BLaER1 (cell line): ENCODE results near the gene IPO11.
"Not testable (repeated sequence)": the region's sequence is repeated elsewhere in the genome, so short reads cannot be mapped to it uniquely, and the experiment has no call there.

Experiments used
- H3K27ac ChIP-seq: shearing (Covaris generic); formaldehyde crosslinking; 2 replicates; pipeline ENCODE4 v1.8.1; 2022
- H3K27me3 ChIP-seq: shearing (Covaris generic); formaldehyde crosslinking; 2 replicates; pipeline ENCODE4 v1.8.1; 2022
- H3K36me3 ChIP-seq: shearing (Covaris generic); formaldehyde crosslinking; 2 replicates; pipeline ENCODE4 v1.8.1; 2022
- H3K4me1 ChIP-seq: shearing (Covaris generic); formaldehyde crosslinking; 2 replicates; pipeline ENCODE4 v1.8.1; 2022
- H3K4me2 ChIP-seq: shearing (Covaris generic); formaldehyde crosslinking; 2 replicates; pipeline ENCODE4 v1.8.1; 2022
- H3K4me3 ChIP-seq: shearing (Covaris generic); formaldehyde crosslinking; 2 replicates; pipeline ENCODE4 v1.8.1; 2022
- H3K9ac ChIP-seq: shearing (Covaris generic); formaldehyde crosslinking; 2 replicates; pipeline ENCODE4 v1.8.1; 2022
- H3K9me3 ChIP-seq: shearing (Covaris generic); formaldehyde crosslinking; 2 replicates; pipeline ENCODE4 v1.8.1; 2022
- H4K20me1 ChIP-seq: shearing (Covaris generic); formaldehyde crosslinking; 2 replicates; pipeline ENCODE4 v1.8.1; 2022
- Cebpa-rat ChIP-seq: shearing (Covaris generic); IDR thresholded peaks from 2 replicates; pipeline ENCODE4 v1.8.1; 2022

Gene IPO11

DNA sequence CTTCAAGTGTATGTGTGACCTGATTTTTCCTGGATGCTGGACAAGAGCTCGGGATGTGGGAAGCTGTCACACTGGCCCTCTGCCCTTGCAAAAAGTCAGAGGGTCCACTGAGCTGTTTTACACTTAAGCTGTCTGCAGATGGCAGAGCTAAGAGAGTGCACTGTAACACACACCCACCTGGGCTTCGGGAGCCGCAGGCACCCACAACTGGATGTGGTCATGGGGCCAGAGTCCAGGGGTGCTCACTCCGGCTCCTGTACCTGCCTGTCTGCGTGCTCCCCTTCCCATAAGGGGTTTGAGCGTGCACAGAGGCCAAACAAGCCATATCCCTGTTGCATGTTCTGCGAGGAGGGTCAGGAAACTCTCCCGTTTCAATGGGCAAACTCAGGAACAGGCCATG lies 248.6 kb downstream of the IPO11 start:
- Histone ChIP-seq H3K4me1 (no peaks in the 10 kb centered on the region), H3K9me3 (peaks cover under 1% of the 10 kb centered on the region), H3K27me3 (no peaks in the 10 kb centered on the region), H3K9ac (no peak overlapping the region), H3K36me3 (no peaks in the 10 kb centered on the region), H3K27ac (no peak overlapping the region), H4K20me1 (no peaks in the 10 kb centered on the region), H3K4me3 (no peak overlapping the region), H3K4me2 (no peak overlapping the region)
- no peak for TF ChIP-seq Cebpa-rat

DNA sequence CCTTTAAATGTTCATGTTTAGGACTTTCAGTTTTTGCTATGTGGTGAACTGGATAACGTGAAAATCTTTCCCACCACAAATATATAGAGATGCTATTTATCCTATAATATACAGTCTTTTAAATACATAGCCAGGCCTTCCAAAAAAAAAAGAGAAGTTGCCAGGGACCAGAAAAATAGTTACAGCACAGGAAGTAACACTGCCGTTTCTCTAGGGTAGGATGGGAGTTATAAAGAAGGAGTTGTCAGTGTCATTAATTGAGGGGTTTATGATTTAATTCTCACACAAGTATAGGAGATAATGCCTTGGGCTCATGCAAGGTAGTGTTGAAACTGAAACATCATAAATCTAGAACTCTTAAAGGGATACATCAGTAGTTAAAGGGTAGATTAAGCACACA lies 250.0 kb downstream of the IPO11 start:
- Histone ChIP-seq H3K4me1 (no peaks in the 10 kb centered on the region), H3K27me3 (no peaks in the 10 kb centered on the region), H3K36me3 (no peaks in the 10 kb centered on the region), H3K4me2 (no peak overlapping the region), H3K9me3 (no peaks in the 10 kb centered on the region), H3K27ac (no peak overlapping the region), H3K4me3 (no peak overlapping the region), H4K20me1 (no peaks in the 10 kb centered on the region), H3K9ac (no peak overlapping the region)
- TF ChIP-seq Cebpa-rat: no peak

DNA sequence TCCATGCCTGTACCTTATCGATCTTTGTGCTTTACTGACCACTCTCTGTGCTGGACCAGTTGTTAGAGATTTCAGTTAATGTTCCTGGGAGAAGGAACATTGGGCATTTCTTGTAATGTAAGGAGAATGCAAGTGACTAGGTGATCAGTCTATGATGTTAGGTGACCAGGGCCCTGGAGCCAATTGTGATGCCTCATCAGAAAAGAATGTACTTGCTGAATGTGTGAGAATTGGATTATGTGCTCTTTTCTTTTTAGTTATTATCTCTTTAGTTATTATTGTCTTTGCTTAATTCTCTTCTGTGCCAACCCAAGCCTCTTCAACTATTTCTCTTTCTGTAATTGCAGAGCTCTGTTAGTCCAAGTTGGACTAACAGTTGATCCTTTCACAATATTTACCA lies 258.9 kb downstream of the IPO11 start:
- Histone ChIP-seq H3K27me3 (no peaks in the 10 kb centered on the region), H3K27ac (no peak overlapping the region), H3K4me1 (no peaks in the 10 kb centered on the region), H3K4me3 (no peak overlapping the region), H4K20me1 (no peaks in the 10 kb centered on the region), H3K9me3 (peaks cover 7% of the 10 kb centered on the region), H3K9ac (no peak overlapping the region), H3K4me2 (no peak overlapping the region), H3K36me3 (no peaks in the 10 kb centered on the region)
- TF ChIP-seq Cebpa-rat: no peak

DNA sequence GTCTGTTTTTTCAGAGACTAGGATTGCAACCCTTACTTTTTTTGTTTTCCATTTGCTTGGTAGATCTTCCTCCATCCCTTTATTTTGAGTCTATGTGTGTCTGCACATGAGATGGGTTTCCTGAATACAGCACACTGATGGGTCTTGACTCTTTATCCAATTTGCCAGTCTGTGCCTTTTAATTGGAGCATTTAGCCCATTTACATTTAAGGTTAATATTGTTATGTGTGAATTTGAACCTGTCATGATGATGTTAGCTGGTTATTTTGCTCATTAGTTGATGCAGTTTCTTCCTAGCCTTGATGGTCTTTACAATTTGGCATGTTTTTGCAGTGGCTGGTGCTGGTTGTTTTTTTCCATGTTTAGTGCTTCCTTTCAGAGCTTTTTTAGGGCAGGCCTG lies 264.0 kb downstream of the IPO11 start:
- H4K20me1 ChIP-seq, H3K36me3 ChIP-seq, H3K9ac ChIP-seq, H3K4me2 ChIP-seq, H3K27ac ChIP-seq, H3K27me3 ChIP-seq, H3K4me1 ChIP-seq, H3K4me3 ChIP-seq: not testable (repeated sequence)
- peaks cover 37% of the 10 kb centered on the region for H3K9me3 ChIP-seq
